Activated CD4-positive, alpha-beta T cell treated with anti-CD3 and anti-CD28 coated beads for 36 hours (primary cell): Measurements from ENCODE around the gene DNAJC30. TPM values are rescaled to one million over a fixed set of nuclear protein-coding genes. Genes with fewer than 3 reads are reported as not detected.
"Not testable (repeated sequence)": the region's sequence is repeated elsewhere in the genome, so short reads cannot be mapped to it uniquely, and the experiment has no call there.

Experiments used
- ATAC-seq: fragments of 200-7000 bp; cut with Tn5 transposase; one replicate; pipeline ENCODE4 v1.10.0; 2021; ENCODE audit warnings: mild to moderate bottlenecking, moderate library complexity
- CTCF ChIA-PET: fragments of 350-600 bp; sonication (Branson Sonifier 250); formaldehyde crosslinking; loops from one replicate; lab custom pipeline; 2021; ENCODE audit warnings: antibody characterized with exemption; lab: Charles Lee
- POLR2A ChIA-PET: fragments of 350-600 bp; sonication (Branson Sonifier 250); formaldehyde crosslinking; loops from one replicate; lab custom pipeline; 2021; ENCODE audit warnings: antibody characterized with exemption, inconsistent platforms; lab: Charles Lee
- DNase-seq: peaks from one replicate; pipeline ENCODE4 v3.0.0-alpha.2; 2020
- H3K27ac Mint-ChIP-seq: one replicate; pipeline ENCODE4 v1.8.0; 2021; ENCODE audit warnings: mixed read lengths
- H3K27me3 Mint-ChIP-seq: one replicate; pipeline ENCODE4 v1.8.0; 2021; ENCODE audit warnings: mixed read lengths
- H3K36me3 Mint-ChIP-seq: one replicate; pipeline ENCODE4 v1.8.0; 2021; ENCODE audit warnings: low read depth, mixed read lengths
- H3K4me1 Mint-ChIP-seq: one replicate; pipeline ENCODE4 v1.8.0; 2021; ENCODE audit warnings: mixed read lengths
- H3K4me3 Mint-ChIP-seq: one replicate; pipeline ENCODE4 v1.8.0; 2021; ENCODE audit warnings: mild to moderate bottlenecking, moderate library complexity, mixed read lengths
- H3K9me3 Mint-ChIP-seq: one replicate; pipeline ENCODE4 v1.8.0; 2021; ENCODE audit warnings: low read depth, mixed read lengths
- intact Hi-C, 2 experiments: fragments of 100-400 bp; cut with DNase I in 1 of 2; cut with micrococcal nuclease in 1 of 2; formaldehyde crosslinking; loops; one replicate each; pipeline versions ENCODE4 v1.14.2 to v1.15.1; 2022 to 2024; cut with DNase I, micrococcal nuclease
- total RNA-seq, 2 experiments: library from RNA; stranded (reverse); gene quantifications; one replicate each; pipeline ENCODE4 v1.2.3, GENCODE V29; 2021

The DNAJC30 gene
- total RNA-seq = 1 to 10 TPM; 6.9 to 7.8 TPM

GRCh38 chr7:73683056-73683787 lies at the start of gene DNAJC30, which contains the start of gene BUD23:
Gene DNAJC30 (minus strand): TSS chr7:73683453. CDS start chr7:73683423, 30 bp downstream.
Gene BUD23 (plus strand): TSS chr7:73683597. CDS start chr7:73683626, 29 bp downstream.
- Mint-ChIP-seq H3K4me3 (peak within 1 kb of the TSS; percentile 89), H3K27me3 (no peaks in the 10 kb centered on the region), H3K36me3 (peaks cover 43% of the 10 kb centered on the region), H3K4me1 (peaks cover 40% of the 10 kb centered on the region), H3K27ac (peak within 1 kb of the TSS; percentile 96), H3K9me3 (no peaks in the 10 kb centered on the region)
- POLR2A ChIA-PET = interaction anchor here (0.5 to 1.3 kb wide), 2 partner anchors 15 to 364 kb away, joined by 3 to 4 read pairs; no protein-coding TSS in a partner anchor
- intact Hi-C loops = loop anchor here (1.0 to 5.0 kb wide), 12 partner anchors 16 to 854 kb away; partner anchors contain the start of genes BCL7B (in 2 of the 2), STX1A (in 2 of the 2), ABHD11 (in 1 of the 2) and BAZ1B (in 1 of the 2)
- ATAC-seq (peak; percentile 98), DNase-seq (peak; percentile 99)
- CTCF ChIA-PET = no interaction called here

GRCh38 chr7:73732397-73732796 lies 49.1 kb upstream of the DNAJC30 start:
- Mint-ChIP-seq H3K4me1 (peaks cover 10% of the 10 kb centered on the region), H3K4me3 (no peak overlapping the region), H3K27me3 (peaks cover 6% of the 10 kb centered on the region), H3K27ac (no peak overlapping the region), H3K36me3 (peaks cover 6% of the 10 kb centered on the region), H3K9me3 (no peaks in the 10 kb centered on the region)
- DNase-seq (no peak), ATAC-seq (no peak)
- CTCF ChIA-PET = interaction anchor here (0.6 to 4.9 kb wide), 4 partner anchors 13 to 127 kb away, joined by 3 to 56 read pairs (median 4); no protein-coding TSS in a partner anchor
- POLR2A ChIA-PET = no interaction called here
- intact Hi-C loops = loop anchor here in 1 of 2 experiments (10.0 kb wide), 1 partner anchor 442 kb away; the partner anchor contains the start of gene EIF4H

- ChIA-PET POLR2A (no interaction called here), CTCF (interaction anchor here (0.6 kb wide), 1 partner anchor 71 kb away, joined by 4 read pairs; no protein-coding TSS in a partner anchor)
- H3K27ac Mint-ChIP-seq = no peak overlapping the region
- peaks cover 7% of the 10 kb centered on the region for H3K4me1 Mint-ChIP-seq
- no peaks in the 10 kb centered on the region for H3K36me3 Mint-ChIP-seq
- no peak for DNase-seq
- intact Hi-C loops = loop anchor here in 1 of 2 experiments (10.0 kb wide), 1 partner anchor 444 kb away; the partner anchor contains the start of gene EIF4H
- no peak for ATAC-seq
- no peak overlapping the region for H3K4me3 Mint-ChIP-seq
- peaks cover 6% of the 10 kb centered on the region for H3K27me3 Mint-ChIP-seq
- H3K9me3 Mint-ChIP-seq = no peaks in the 10 kb centered on the region
These were observed 47.2 kb upstream of the DNAJC30 start for GRCh38 chr7:73730485-73730884.

GRCh38 chr7:73728551-73728950 lies 45.3 kb upstream of the DNAJC30 start:
- no peaks in the 10 kb centered on the region for H3K9me3 Mint-ChIP-seq
- intact Hi-C loops = loop anchor here in 1 of 2 experiments (5.0 kb wide), 2 partner anchors 81 to 801 kb away; partner anchors contain the start of gene POM121
- no peaks in the 10 kb centered on the region for H3K4me1 Mint-ChIP-seq
- ATAC-seq (no peak), DNase-seq (no peak)
- ChIA-PET CTCF (interaction anchor here (0.5 to 2.2 kb wide), 7 partner anchors 11 to 146 kb away, joined by 3 to 13 read pairs (median 3); no protein-coding TSS in a partner anchor), POLR2A (no interaction called here)
- H3K27me3 Mint-ChIP-seq = peaks cover 6% of the 10 kb centered on the region
- no peak overlapping the region for H3K27ac Mint-ChIP-seq
- H3K36me3 Mint-ChIP-seq = no peaks in the 10 kb centered on the region
- no peak overlapping the region for H3K4me3 Mint-ChIP-seq

GRCh38 chr7:73727952-73728351 lies 44.7 kb upstream of the DNAJC30 start:
- CTCF ChIA-PET = interaction anchor here (1.2 to 2.2 kb wide), 3 partner anchors 21 to 121 kb away, joined by 3 to 13 read pairs (median 3); no protein-coding TSS in a partner anchor
- no peaks in the 10 kb centered on the region for H3K9me3 Mint-ChIP-seq
- no peak overlapping the region for H3K4me3 Mint-ChIP-seq
- H3K27me3 Mint-ChIP-seq = peaks cover 6% of the 10 kb centered on the region
- H3K36me3 Mint-ChIP-seq = no peaks in the 10 kb centered on the region
- ATAC-seq (no peak), DNase-seq (no peak)
- POLR2A ChIA-PET = no interaction called here
- H3K27ac Mint-ChIP-seq = no peak overlapping the region
- no peaks in the 10 kb centered on the region for H3K4me1 Mint-ChIP-seq
- intact Hi-C loops = loop anchor here in 1 of 2 experiments (5.0 kb wide), 2 partner anchors 81 to 801 kb away; partner anchors contain the start of gene POM121

GRCh38 chr7:73726083-73726466 lies 42.8 kb upstream of the DNAJC30 start:
- Mint-ChIP-seq H3K27ac (no peak overlapping the region), H3K27me3 (peaks cover 7% of the 10 kb centered on the region), H3K9me3 (no peaks in the 10 kb centered on the region), H3K4me3 (no peak overlapping the region), H3K4me1 (no peaks in the 10 kb centered on the region), H3K36me3 (no peaks in the 10 kb centered on the region)
- POLR2A ChIA-PET = interaction anchor here (0.6 kb wide), 1 partner anchor 9 kb away, joined by 3 read pairs; no protein-coding TSS in a partner anchor
- ATAC-seq = peak; percentile 27
- no peak for DNase-seq
- intact Hi-C loops = loop anchor here in 1 of 2 experiments (5.0 kb wide), 2 partner anchors 79 to 799 kb away; partner anchors contain the start of gene POM121
- CTCF ChIA-PET = interaction anchor here (0.7 to 3.5 kb wide), 13 partner anchors 11 to 138 kb away, joined by 3 to 30 read pairs (median 3); no protein-coding TSS in a partner anchor

- no peak overlapping the region for H3K4me3 Mint-ChIP-seq
- DNase-seq (no peak), ATAC-seq (no peak)
- intact Hi-C loops = no loop called here
- peaks cover 2% of the 10 kb centered on the region for H3K4me1 Mint-ChIP-seq
- no peak overlapping the region for H3K27ac Mint-ChIP-seq
- H3K9me3 Mint-ChIP-seq = no peaks in the 10 kb centered on the region
- ChIA-PET CTCF (interaction anchor here (0.6 to 3.5 kb wide), 7 partner anchors 8 to 145 kb away, joined by 3 to 30 read pairs (median 3); partner anchors contain the start of gene TBL2), POLR2A (no interaction called here)
- H3K36me3 Mint-ChIP-seq = no peaks in the 10 kb centered on the region
- peaks cover 10% of the 10 kb centered on the region for H3K27me3 Mint-ChIP-seq
These were observed 40.6 kb upstream of the DNAJC30 start for GRCh38 chr7:73723813-73724212.

GRCh38 chr7:73722785-73723184 lies 39.5 kb upstream of the DNAJC30 start:
- peaks cover 4% of the 10 kb centered on the region for H3K27me3 Mint-ChIP-seq
- ATAC-seq (no peak), DNase-seq (no peak)
- intact Hi-C loops = no loop called here
- H3K36me3 Mint-ChIP-seq = no peaks in the 10 kb centered on the region
- CTCF ChIA-PET = interaction anchor here (0.7 kb wide), 2 partner anchors 12 to 17 kb away, joined by 3 read pairs; no protein-coding TSS in a partner anchor
- no peaks in the 10 kb centered on the region for H3K9me3 Mint-ChIP-seq
- POLR2A ChIA-PET = no interaction called here
- no peak overlapping the region for H3K4me3 Mint-ChIP-seq
- H3K27ac Mint-ChIP-seq = no peak overlapping the region
- peaks cover 10% of the 10 kb centered on the region for H3K4me1 Mint-ChIP-seq

GRCh38 chr7:73722182-73722581 lies 38.9 kb upstream of the DNAJC30 start:
- H3K9me3 Mint-ChIP-seq, ATAC-seq, H3K27ac Mint-ChIP-seq, POLR2A ChIA-PET, H3K36me3 Mint-ChIP-seq, H3K27me3 Mint-ChIP-seq, intact Hi-C loops, H3K4me3 Mint-ChIP-seq, DNase-seq: not testable (repeated sequence)
- H3K4me1 Mint-ChIP-seq = peaks cover 16% of the 10 kb centered on the region
- CTCF ChIA-PET = interaction anchor here (1.0 kb wide), 1 partner anchor 115 kb away, joined by 4 read pairs; no protein-coding TSS in a partner anchor

GRCh38 chr7:73721377-73721817 lies 38.1 kb upstream of the DNAJC30 start:
- Mint-ChIP-seq H3K27ac (no peak overlapping the region), H3K4me1 (peaks cover 21% of the 10 kb centered on the region), H3K27me3 (peaks cover 4% of the 10 kb centered on the region), H3K4me3 (no peak overlapping the region), H3K36me3 (peaks cover 3% of the 10 kb centered on the region), H3K9me3 (no peaks in the 10 kb centered on the region)
- DNase-seq = no peak
- CTCF ChIA-PET = interaction anchor here (1.0 kb wide), 1 partner anchor 114 kb away, joined by 4 read pairs; no protein-coding TSS in a partner anchor
- ATAC-seq = no peak
- POLR2A ChIA-PET = no interaction called here
- intact Hi-C loops = no loop called here

GRCh38 chr7:73720443-73720842 lies 37.2 kb upstream of the DNAJC30 start:
- DNase-seq, ATAC-seq, intact Hi-C loops, H3K36me3 Mint-ChIP-seq, H3K27me3 Mint-ChIP-seq, H3K27ac Mint-ChIP-seq, H3K9me3 Mint-ChIP-seq: not testable (repeated sequence)
- peaks cover 30% of the 10 kb centered on the region for H3K4me1 Mint-ChIP-seq
- POLR2A ChIA-PET = interaction anchor here (1.2 kb wide), 1 partner anchor 18 kb away, joined by 3 read pairs; the partner anchor contains the start of gene ABHD11
- CTCF ChIA-PET = interaction anchor here (0.9 to 1.4 kb wide), 4 partner anchors 20 to 135 kb away, joined by 3 to 4 read pairs (median 4); no protein-coding TSS in a partner anchor
- peak overlapping the region; percentile 47 for H3K4me3 Mint-ChIP-seq
